Stimulated activated CD8-positive, alpha-beta memory T cell treated with anti-CD3 and anti-CD28 coated beads, Interleukin-7, amount 100 ng/mL, for 4 hours (primary cell): Measurements from ENCODE around the gene FTCDNL1.

Source experiments
- DNase-seq, 2 donors: peaks; one replicate each; pipeline ENCODE4 v3.0.0-alpha.2; 2020; ENCODE audit warnings: low read depth in 2 of 2

The FTCDNL1 gene

DNA sequence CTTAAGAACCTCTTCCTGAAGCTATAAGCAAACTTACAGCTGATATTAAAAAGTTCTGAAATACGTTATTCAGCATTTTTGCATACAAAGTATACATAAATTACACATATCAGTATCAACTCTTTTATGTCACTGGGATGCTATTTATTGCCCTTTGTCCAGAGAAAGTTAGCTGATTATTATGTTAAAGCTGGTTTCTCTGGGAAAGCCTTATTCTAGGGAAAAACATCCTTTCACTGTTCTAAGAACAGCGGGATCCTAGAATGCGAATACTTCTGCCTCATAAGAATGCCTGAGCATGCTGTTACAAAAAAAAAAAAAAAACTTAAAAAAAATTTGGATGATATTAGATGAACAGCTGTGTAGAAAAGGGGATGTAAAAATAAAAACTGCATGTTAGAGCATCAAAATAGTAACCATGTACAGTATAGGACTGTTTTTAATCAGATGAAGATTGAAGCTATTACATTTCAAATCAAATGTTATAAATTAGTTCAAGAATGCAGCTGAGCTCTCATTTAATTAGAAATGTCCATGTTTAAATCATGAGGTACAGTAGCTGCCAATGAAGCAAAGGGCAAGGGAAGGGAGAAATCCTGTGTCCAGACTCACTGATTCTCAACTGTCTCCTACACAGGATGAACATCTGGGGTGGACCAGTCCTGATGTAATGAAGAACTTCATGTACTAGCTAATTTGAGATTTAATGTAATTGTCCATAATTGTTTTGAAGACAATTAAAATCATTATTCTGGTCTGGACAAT is 8.2 kb downstream of the FTCDNL1 start:
- DNase-seq, result no peak

GRCh38 chr2:199841409-199841808 is 9.6 kb downstream of the FTCDNL1 start:
- no peak for DNase-seq

DNA sequence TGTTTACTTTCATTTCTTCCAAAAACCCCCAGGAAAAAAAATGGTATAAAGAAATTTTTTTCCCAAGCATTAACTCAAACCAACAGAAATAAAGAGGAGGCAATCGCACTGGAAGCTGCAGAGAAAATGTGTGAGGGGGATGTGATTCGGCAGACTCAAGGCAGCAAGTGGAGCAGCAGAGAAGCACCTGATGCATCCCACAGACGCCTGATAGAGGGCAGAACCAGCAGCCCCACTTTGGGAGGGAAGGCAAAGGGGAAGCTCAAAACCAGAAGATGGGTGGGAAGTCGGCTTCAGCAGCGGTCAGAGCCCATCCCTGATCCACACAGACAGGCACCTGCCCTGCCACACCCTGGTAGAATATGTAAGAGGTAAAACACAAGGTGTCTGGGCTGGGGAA is 12.6 kb downstream of the FTCDNL1 start:
- DNase-seq, result no peak

DNA sequence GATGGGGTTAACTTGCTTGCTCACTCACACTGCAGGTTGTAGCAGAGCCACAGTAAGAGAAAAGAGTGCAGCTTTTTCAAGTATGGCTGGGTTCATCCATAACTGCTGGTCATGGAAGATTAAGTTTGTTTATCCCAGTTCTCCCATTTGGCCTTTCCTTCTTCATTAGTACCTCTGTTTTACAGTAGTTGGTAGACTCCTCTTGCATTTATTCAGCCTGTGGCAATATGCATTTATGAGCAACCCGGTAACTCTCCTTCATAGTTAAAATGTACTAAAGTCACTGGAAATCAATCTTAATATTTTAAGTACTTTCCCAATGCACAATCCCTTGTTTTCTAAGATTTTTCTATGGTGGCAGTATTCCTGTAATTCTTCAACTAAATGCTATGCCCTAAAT is 14.0 kb downstream of the FTCDNL1 start:
- DNase-seq, result no peak

DNA sequence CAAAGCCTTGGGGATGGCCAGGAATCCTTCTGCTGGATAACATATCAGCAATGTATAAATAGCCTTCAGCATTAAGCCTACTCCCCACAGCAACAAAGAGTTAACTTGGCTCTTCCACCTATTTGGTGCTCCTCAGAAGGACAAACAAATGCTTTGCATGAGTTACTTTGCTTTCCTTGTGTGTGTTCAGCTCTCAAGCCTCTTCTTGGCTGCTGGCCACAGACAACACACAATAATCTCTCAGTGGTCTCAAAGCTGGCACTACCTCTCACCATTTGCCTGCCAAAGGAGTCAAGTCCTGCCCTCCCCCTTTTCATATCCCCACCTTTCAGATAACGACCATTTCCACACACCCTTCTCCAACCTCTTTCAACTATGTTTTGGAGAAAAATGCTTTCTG is 17.5 kb downstream of the FTCDNL1 start:
- no peak for DNase-seq

- DNase-seq, result no peak
Measured at GRCh38 chr2:199830531-199830930, 20.5 kb downstream of the FTCDNL1 start.

DNA sequence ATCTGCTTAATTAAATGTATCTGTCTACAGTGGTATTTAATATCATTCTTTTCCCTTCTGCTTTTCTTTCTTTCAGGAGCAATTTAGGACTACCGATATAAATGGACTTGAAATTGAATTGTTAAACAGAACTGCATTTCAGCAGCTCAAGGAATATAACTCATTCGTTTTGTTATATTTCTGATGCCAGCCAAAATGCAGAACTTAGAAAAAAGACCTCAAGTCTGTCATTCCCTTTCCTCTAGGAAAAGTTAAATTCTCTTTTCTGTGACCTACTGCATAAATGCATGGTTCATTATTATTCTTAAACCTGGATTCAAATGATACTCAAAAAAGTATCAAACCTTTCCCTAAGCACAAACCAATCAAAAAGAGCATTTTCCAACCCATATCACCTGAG is 21.4 kb downstream of the FTCDNL1 start:
- no peak for DNase-seq

GRCh38 chr2:199819746-199820145 is 31.2 kb downstream of the FTCDNL1 start:
- no peak for DNase-seq

DNA sequence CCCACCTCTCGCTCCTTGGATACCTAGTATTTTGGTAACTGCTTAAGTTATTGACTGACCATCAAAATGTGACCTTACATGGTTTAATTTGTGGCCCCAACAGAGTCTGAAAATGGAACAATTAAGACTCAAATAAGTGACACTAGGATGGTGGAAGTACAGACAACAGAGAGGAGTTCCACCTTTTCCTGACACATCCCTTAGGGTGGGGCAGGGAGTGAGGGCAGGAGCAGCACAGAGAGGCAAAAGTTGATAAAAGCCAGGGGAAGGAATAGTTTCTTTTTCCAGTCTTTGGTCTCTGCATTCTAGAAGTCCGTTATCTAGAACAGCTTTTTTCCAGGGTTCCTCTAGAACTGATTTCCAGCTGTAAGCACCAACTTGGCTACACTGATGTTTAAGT is 32.2 kb downstream of the FTCDNL1 start:
- DNase-seq, result no peak

DNA sequence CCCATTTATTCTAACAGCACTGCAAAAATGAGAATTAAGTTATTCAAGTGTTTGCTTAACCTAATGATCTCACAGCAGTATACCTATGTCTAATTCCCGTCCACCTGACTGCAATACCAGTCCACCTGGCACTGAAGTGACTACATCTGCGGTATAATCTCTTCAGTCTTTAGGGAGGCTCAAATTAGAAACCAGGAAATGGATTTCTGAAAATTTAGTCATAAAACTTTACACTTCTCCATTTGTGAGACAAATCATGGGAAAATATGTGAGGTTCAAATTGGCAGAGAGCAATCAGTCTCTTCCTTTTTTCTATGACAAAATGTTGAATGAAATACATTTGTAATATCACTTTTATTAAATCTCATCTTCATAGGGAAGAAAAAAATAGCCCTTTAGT is 33.0 kb downstream of the FTCDNL1 start:
- no peak for DNase-seq

DNA sequence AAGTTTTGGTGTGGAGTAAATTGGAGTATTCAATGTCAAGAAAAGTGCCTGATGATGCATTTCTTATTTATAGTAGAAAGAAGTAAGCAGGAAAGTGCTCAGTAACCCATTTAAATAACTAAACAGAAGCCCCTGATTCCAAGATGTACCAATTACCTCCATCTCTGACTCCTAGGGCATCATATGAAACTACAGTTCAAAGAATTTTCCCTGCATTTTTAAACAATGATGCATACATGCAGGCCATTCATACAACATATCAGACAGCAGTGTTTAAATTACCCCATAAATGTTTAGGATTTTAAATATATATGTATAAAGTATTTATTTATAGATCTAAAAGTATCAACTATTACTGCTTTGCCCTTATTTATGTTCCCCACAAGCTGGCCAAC is 36.2 kb downstream of the FTCDNL1 start:
- no peak for DNase-seq

GRCh38 chr2:199814101-199814816 is 36.7 kb downstream of the FTCDNL1 start:
- no peak for DNase-seq

GRCh38 chr2:199812493-199812892 is 38.5 kb downstream of the FTCDNL1 start:
- no peak for DNase-seq

DNA sequence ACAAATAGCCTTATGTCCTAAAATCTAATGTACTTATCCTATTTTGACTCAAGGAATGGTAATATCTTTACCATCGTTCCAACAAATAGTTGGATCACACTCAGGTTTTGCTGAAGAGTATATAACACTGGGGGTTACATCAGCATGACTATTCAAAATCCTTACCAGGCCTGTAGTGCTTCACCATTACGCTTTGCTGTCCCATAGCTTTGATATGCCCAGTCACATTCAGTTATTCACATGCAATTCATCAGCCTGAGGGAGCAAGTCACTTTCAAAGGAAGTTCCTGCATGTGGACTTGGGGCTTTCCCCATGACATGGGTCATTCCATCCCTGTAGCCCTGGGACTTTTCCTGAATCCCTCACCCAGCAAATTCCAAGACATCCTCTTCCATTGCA is 39.6 kb downstream of the FTCDNL1 start:
- DNase-seq, result no peak

DNA sequence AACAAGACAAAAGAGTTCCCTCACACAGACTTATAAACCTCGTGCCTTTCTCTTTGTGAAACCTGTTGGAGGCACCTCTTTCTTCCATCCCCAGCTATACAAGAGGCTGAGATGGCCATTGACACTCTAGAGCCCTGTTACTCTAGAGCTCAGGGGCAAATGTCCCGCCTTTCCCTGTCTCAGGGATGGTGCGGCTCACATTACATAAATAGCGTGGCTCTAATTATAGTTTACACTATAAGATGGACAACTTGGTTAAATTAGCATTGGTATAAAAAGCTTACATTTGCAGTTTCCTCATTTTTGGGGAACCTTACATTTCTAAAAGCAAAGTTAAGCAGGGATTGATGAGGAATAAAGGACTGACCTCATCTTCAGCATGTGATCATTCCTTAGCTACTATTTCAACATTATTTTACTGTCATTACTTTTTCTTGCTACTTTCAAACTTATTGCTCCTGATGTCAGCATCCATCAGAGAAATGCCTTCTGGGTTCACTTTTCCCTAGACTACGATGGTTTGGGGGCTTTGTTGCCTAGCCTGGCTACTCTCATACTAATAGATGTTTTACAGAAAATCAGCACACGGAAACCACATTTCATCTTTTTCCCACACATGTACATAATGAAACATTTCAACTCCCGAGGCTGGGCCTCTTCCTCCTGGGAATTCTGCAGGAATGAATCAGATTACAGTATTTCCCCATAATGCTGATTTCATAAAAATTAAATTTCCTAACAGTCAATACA is 40.4 kb downstream of the FTCDNL1 start:
- DNase-seq, result no peak

GRCh38 chr2:199807966-199808365 is 43.0 kb downstream of the FTCDNL1 start:
- DNase-seq, result no peak

GRCh38 chr2:199806179-199806578 is 44.8 kb downstream of the FTCDNL1 start:
- DNase-seq, result no peak

DNA sequence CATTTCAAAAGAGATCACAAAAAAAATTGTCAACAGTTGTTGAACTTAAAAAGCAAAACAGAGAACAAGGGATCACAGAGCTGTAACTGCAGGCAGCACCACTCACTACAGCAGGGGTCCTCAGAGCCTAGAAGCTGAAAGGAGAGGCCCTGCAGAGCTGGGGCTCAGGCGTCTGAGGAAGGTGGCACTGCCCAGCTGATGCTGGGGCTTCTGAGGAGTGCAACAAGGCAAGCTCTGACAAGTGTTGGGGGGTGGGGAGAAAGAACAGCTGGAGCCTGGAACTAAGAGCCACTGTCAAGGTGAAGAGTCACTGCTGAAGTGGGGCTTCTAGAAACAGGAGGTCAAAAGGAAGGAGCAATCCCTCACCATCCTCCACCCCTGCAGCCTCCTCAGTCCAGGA is 46.2 kb downstream of the FTCDNL1 start:
- no peak for DNase-seq

GRCh38 chr2:199798831-199799580 is 52.0 kb downstream of the FTCDNL1 start:
- DNase-seq, result no peak

DNA sequence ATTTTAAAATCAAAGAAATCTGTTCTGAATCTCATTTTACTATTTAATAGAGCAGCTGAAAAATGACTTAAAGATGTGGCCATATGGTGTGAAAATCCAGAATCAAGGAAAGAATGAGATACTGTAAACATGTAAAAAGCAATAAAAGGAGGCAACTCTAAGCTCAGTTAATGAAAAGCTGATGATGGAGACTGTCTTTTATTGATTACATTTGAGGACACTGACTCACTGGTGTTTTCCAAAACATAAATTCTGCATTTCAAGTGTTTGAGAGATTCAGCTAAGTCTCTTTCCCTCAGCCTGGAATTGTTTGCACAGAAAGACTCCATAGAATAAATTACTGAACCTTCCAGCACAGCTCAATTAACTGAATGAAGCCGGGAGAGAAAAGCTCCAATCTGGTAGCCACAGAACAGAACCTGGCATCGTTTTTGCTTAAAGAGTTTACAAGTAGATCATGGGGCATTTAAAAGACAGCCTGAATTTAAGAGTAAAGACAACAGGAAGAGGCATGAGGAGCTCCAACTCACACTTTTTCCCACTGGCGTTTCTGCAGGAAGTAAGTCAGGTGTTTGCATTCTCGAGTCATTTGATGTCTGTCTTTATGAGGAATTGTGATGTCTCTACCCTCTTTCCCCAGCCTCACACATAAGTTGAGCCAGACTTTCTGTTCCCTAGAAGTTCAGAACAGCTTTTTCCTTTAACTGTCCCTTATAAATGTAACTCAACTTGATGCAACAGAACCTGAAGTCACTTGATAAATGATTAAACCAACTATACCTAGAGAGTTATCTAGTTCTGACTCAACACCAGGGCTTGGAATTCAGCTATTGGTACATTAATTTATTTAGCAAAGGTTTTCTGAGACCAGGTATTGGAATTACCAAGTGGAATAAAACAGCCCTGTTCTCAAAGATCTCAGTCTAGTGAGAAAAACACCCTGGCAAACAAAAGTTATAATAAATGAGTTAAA is 53.3 kb downstream of the FTCDNL1 start:
- DNase-seq, result no peak

DNA sequence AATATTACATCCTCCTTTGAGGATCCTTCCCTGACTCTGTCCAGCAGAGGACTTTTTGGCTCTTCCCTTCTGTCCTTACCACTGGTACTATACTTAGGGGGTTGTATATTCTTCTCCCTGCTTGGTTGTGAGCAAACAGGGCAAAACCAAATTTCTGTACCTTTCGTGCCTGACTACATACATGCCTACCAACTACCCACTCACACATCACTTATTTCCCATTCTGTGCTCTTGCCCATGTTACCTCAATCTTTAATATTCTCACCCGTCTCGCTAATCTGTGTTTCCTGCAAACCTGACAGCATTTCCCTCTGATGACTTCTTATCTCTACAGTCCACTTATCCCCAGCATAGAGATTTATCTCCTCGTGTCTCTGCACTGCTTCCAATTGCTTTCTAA is 58.6 kb downstream of the FTCDNL1 start:
- DNase-seq, result no peak
